K562 (cell line): Measurements from ENCODE around the gene COQ9. TPM values are rescaled to one million over a fixed set of nuclear protein-coding genes. Genes with fewer than 3 reads are reported as not detected.

ENCODE experiments used
- ELK3 ChIP-seq: fragments of 450-650 bp; formaldehyde crosslinking; IDR thresholded peaks from 2 replicates; pipeline ENCODE4 v1.4.0; 2020; ENCODE audit warnings: mild to moderate bottlenecking
- LCOR ChIP-seq: sonication (generic); formaldehyde crosslinking; IDR thresholded peaks from 2 replicates; pipeline ENCODE4 v1.8.0; 2022; ENCODE audit warnings: mild to moderate bottlenecking, missing genetic modification reagents
- MAZ ChIP-seq, 2 experiments: fragments of 450-650 bp in 1 of 2; sonication (generic) in 1 of 2; formaldehyde crosslinking; IDR thresholded peaks in 1 of 2; conservative IDR thresholded peaks in 1 of 2; 2 replicates each; pipeline versions ENCODE4 v1.4.0 to v1.5.0; 2020; ENCODE audit warnings: mild to moderate bottlenecking in 1 of 2, missing genetic modification reagents in 1 of 2
- MBD2 ChIP-seq: sonication (generic); IDR thresholded peaks from 2 replicates; pipeline ENCODE4 v1.6.1; 2016; ENCODE audit warnings: low read depth, borderline replicate concordance
- PATZ1 ChIP-seq: fragments of 250-450 bp; sonication (Bioruptor Pico); IDR thresholded peaks from 2 replicates; pipeline ENCODE4 v1.5.0; 2020; ENCODE audit warnings: mild to moderate bottlenecking, borderline replicate concordance
- TFAM ChIP-seq: fragments of 250-450 bp; sonication (Bioruptor Pico); conservative IDR thresholded peaks from 2 replicates; pipeline ENCODE4 v1.5.0; 2021; ENCODE audit warnings: mild to moderate bottlenecking, moderate library complexity
- ZNF12 ChIP-seq: sonication (generic); formaldehyde crosslinking; IDR thresholded peaks from 2 replicates; pipeline ENCODE4 v1.4.0; 2020; ENCODE audit warnings: mild to moderate bottlenecking, missing genetic modification reagents
- ZNF316 ChIP-seq: fragments of 450-650 bp; IDR thresholded peaks from 2 replicates; pipeline ENCODE4 v1.6.1; 2016
- ZNF766 ChIP-seq: fragments of 200-800 bp; sonication (Bioruptor generic); conservative IDR thresholded peaks from 2 replicates; pipeline ENCODE4 v1.6.1; 2016; ENCODE audit warnings: missing genetic modification characterization, missing compliant biosample characterization
- polyA plus RNA-seq, 8 experiments: library from polyadenylated mRNA; depleted of rRNA in 4 of 8; stranded (reverse) in 5 of 8; unstranded in 3 of 8; fragments of >200 nt; fragmentation: Nextera tagmentation in 2 of 8; fragmentation: Illumina TruSeq in 1 of 8; extraction: Ambion mirVana in 2 of 8; extraction: Trizol in 1 of 8; gene quantifications; 2 replicates each; pipeline versions ENCODE4 v1.2.1 to v1.2.3, GENCODE V29; 2011 to 2014; ENCODE audit warnings: inconsistent platforms in 1 of 8, missing spikeins in 1 of 8
- total RNA-seq, 7 experiments: library from RNA; depleted of rRNA in 6 of 7; stranded (reverse); fragments of >200 nt in 6 of 7; fragmentation: Illumina TruSeq in 2 of 7; extraction: Trizol in 2 of 7; gene quantifications; 2 replicates each; pipeline versions ENCODE4 v1.2.1 to v1.2.3, GENCODE V29; 2011 to 2021; ENCODE audit warnings: low replicate concordance in 1 of 7
- TF ChIP-seq, protein P1 (sequence below), 2 experiments: fragments of 450-650 bp; formaldehyde crosslinking in 1 of 2; IDR thresholded peaks; 2 replicates each; pipeline versions ENCODE4 v1.4.0 to v1.6.1; 2014 to 2020; ENCODE audit warnings: mild to moderate bottlenecking in 2 of 2, borderline replicate concordance in 1 of 2, low read depth in 1 of 2
- TF ChIP-seq, protein P2 (sequence below): fragments of 150-350 bp; conservative IDR thresholded peaks from 2 replicates; pipeline ENCODE4 v1.6.1; 2014; ENCODE audit warnings: low read length

COQ9 gene
- total and polyA plus RNA-seq, 9 of the 15 experiments (the other 6 are each of a cell fraction or from before 2014, with no cell fraction given) = 35.0 to 139 (median 71.4) TPM

DNA sequence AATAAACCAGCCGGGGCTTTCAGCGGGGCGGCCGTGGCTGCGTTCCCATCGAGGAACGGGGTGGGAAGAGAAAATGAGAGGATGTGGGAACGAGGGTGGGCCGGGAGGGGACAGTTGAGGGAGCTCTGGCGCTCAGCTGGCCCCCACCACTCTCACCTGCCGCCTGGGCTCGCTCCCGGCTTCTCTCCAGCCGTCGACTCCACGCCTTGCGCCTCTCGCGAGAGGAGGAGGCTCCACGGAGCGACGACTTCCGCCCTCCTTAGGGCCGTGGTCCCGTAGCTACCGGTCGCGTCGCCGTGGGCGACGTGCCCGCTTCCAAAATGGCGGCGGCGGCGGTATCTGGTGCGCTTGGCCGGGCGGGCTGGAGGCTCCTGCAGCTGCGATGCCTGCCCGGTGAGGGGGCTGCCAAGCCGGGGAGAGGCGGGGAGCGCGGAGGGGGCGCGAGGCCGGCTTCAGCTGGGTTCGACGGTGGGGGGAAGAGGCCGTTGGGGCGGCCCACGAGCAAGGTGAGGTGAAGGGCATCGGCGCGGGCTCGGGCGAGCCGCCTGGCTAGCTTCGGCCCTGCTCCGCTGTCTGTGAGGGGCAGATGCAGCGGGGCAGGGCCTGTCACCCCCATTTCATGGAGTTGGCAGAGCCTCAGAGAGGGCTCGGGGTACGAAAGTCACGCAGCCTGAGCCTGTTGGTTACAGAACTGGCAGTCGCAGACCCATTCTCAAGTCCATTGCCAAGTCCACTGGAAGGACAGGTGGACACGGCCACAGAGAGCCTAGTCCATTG is at the start of gene COQ9, which contains the start of gene CIAPIN1 (continued):
- TF ChIP-seq, protein P1, sequence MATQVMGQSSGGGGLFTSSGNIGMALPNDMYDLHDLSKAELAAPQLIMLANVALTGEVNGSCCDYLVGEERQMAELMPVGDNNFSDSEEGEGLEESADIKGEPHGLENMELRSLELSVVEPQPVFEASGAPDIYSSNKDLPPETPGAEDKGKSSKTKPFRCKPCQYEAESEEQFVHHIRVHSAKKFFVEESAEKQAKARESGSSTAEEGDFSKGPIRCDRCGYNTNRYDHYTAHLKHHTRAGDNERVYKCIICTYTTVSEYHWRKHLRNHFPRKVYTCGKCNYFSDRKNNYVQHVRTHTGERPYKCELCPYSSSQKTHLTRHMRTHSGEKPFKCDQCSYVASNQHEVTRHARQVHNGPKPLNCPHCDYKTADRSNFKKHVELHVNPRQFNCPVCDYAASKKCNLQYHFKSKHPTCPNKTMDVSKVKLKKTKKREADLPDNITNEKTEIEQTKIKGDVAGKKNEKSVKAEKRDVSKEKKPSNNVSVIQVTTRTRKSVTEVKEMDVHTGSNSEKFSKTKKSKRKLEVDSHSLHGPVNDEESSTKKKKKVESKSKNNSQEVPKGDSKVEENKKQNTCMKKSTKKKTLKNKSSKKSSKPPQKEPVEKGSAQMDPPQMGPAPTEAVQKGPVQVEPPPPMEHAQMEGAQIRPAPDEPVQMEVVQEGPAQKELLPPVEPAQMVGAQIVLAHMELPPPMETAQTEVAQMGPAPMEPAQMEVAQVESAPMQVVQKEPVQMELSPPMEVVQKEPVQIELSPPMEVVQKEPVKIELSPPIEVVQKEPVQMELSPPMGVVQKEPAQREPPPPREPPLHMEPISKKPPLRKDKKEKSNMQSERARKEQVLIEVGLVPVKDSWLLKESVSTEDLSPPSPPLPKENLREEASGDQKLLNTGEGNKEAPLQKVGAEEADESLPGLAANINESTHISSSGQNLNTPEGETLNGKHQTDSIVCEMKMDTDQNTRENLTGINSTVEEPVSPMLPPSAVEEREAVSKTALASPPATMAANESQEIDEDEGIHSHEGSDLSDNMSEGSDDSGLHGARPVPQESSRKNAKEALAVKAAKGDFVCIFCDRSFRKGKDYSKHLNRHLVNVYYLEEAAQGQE (IDR thresholded peaks at IDR 0.05; ENCODE audit: borderline replicate concordance) = no peak
- TF ChIP-seq, protein P1 (CRISPR knock-in tag; IDR thresholded peaks at IDR 0.05; ENCODE audit: low read depth) = no peak
- TF ChIP-seq ZNF766 (CRISPR knock-in tag) (no peak), MBD2 (peak; percentile 72; the same call in 1 of the 2 replicates), TFAM (CRISPR knock-in tag) (no peak), ZNF316 (no peak; the same call in 1 of the 2 replicates), ZNF12 (CRISPR knock-in tag) (0 out of 2 replicates have a peak, but pooled peaks have one; percentile 22), LCOR (CRISPR knock-in tag) (peak; percentile 87), MAZ (CRISPR knock-in tag; conservative IDR thresholded peaks at IDR 0.05 in 1 of 2, IDR thresholded peaks at IDR 0.05 in 1 of 2) (peak; percentile 74 to 97), ELK3 (CRISPR knock-in tag) (no peak), PATZ1 (CRISPR knock-in tag) (no peak)
- TF ChIP-seq, protein P2, sequence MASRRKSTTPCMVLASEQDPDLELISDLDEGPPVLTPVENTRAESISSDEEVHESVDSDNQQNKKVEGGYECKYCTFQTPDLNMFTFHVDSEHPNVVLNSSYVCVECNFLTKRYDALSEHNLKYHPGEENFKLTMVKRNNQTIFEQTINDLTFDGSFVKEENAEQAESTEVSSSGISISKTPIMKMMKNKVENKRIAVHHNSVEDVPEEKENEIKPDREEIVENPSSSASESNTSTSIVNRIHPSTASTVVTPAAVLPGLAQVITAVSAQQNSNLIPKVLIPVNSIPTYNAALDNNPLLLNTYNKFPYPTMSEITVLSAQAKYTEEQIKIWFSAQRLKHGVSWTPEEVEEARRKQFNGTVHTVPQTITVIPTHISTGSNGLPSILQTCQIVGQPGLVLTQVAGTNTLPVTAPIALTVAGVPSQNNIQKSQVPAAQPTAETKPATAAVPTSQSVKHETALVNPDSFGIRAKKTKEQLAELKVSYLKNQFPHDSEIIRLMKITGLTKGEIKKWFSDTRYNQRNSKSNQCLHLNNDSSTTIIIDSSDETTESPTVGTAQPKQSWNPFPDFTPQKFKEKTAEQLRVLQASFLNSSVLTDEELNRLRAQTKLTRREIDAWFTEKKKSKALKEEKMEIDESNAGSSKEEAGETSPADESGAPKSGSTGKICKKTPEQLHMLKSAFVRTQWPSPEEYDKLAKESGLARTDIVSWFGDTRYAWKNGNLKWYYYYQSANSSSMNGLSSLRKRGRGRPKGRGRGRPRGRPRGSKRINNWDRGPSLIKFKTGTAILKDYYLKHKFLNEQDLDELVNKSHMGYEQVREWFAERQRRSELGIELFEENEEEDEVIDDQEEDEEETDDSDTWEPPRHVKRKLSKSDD = peak; percentile 96
